HK-2 (cell line): ENCODE results near the gene CPA1.

Source experiments
- DNase-seq: peaks from one replicate; pipeline ENCODE4 v3.0.0-alpha.2; 2018; ENCODE audit not compliant: unreplicated experiment

Gene CPA1

DNA sequence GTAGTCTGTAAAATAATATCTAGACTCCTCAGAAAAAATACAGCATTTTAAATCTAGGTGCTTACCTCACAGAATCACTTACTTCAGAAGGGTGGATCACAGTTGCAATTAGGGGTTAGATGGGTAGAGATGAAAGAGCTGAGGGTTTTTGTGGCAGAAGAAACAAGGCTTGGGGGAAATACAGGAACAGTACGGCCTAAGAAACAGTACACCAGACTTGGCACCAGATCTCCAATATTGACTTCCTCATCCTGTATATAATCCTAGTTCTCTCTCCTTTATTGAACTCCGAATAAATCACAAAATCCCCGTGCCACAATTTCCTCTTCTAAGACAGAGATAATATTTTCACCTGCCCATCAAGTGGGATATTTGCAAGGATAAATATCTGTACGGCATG lies 46.3 kb downstream of the CPA1 start:
- DNase-seq = no peak

GRCh38 chr7:130429019-130429418 lies 48.7 kb downstream of the CPA1 start:
- DNase-seq = no peak

- DNase-seq = no peak
These were observed 49.8 kb downstream of the CPA1 start for GRCh38 chr7:130430115-130430514.

DNA sequence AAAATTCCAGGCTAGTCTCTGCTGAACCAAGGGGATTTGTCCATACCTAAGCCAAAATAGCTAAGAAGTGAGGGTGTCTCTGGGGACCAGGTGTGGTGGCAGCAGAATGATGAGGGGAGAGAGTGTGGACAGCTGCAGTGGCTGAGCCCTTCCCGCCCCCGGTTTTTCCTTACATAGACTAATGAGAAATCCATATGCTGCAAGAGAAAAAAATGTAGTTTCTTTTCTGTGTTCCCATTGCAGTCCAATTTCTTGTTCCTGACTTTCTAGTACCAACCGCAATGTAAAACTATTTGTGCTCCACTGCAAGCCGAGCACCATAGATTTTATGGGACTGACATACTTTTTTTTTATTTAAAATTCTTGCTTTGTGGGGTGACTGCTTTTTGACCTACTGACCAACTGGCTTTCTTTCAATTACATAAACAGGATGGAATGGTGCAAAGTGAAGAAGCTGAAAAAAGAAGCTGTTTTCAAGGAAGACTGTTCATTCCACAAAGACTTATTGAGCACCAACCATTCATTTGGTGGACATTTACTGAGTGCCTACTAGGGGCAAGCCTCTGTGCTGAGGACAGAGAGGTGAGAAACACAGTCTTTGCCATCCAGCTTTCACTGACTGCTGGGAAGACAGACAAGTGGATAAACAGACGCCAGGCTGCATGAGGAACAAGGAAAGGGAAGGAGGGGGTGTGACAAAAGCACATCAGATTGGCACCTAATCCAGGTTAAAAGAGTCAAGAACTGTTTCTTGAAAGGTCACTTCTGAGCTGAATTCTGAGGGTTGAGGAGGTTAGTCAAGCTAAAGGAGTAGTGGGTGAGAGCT lies 50.8 kb downstream of the CPA1 start:
- no peak for DNase-seq

DNA sequence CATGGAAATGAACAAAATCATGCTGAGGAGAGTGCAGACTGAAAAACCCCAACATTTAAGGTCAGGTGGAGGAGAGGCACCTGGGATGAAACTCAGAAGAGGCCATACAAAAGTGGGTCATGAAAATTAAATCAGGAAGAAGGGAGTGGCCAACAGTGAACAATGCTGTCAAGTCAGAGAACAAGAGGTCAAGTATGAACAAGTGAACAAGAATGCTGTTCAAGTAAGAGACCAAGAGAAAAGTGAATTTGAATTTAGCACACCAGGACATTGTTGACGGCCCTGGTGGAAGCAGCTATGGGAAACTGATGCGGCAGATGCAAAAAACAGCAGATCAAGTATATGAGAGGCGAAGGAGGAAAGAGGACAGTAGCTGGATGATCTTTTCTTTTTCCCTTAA lies 52.6 kb downstream of the CPA1 start:
- no peak for DNase-seq

DNA sequence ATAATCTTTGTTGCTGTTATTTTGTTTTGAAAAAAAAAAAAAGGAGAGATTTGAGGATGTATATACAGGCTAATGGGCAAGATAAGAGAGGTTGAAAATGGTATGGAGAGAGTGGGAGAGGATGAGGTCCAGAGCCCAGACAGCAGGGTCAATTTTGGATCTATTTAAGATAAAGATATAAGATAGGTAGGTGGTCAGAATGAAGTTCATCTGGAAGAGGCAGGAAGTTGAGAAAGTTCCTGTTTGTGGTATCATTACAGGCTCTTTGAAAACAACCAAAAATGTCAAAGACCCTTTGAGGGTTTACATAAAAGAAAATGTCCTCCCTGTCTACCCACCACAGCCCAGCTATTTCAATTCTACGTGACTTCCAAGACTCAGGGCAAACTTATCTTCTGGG lies 53.0 kb downstream of the CPA1 start:
- DNase-seq = no peak

DNA sequence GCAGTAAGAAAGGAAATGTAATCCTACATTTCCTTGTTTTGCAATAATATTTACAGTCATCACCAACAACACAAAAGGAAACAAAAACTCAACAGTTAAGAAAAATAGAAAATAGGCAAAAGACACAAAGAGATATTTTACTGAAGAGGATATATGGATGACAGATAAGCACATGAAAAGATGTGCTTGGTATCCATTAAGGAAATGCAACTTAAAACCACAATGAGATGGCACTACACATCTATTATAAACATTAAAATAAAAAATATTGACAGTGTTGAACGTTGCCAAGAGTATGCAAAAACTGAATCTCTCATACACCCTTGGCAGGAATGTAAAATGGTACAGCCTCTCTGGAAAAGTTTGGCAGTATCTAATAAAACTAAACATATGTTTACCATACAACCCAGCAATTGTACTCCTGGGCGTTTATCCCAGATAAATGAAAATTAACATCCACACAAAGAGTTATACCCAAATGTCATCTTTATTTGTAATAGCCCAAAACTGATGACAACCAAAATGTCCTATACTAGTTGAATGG lies 55.1 kb downstream of the CPA1 start:
- no peak for DNase-seq

GRCh38 chr7:130436253-130436652 lies 56.0 kb downstream of the CPA1 start:
- no peak for DNase-seq
